HG03135 (cell line): ENCODE results near the gene HYLS1.
"Not testable (repeated sequence)": the region's sequence is repeated elsewhere in the genome, so short reads cannot be mapped to it uniquely, and the experiment has no call there.

Experiments
- ATAC-seq: cut with Tn5 transposase; IDR thresholded peaks from one replicate; pipeline ENCODE4 v1.9.1; 2021; ENCODE audit warnings: mild to moderate bottlenecking, moderate library complexity; ENCODE audit not compliant: unreplicated experiment

Gene HYLS1, protein sequence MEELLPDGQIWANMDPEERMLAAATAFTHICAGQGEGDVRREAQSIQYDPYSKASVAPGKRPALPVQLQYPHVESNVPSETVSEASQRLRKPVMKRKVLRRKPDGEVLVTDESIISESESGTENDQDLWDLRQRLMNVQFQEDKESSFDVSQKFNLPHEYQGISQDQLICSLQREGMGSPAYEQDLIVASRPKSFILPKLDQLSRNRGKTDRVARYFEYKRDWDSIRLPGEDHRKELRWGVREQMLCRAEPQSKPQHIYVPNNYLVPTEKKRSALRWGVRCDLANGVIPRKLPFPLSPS

DNA sequence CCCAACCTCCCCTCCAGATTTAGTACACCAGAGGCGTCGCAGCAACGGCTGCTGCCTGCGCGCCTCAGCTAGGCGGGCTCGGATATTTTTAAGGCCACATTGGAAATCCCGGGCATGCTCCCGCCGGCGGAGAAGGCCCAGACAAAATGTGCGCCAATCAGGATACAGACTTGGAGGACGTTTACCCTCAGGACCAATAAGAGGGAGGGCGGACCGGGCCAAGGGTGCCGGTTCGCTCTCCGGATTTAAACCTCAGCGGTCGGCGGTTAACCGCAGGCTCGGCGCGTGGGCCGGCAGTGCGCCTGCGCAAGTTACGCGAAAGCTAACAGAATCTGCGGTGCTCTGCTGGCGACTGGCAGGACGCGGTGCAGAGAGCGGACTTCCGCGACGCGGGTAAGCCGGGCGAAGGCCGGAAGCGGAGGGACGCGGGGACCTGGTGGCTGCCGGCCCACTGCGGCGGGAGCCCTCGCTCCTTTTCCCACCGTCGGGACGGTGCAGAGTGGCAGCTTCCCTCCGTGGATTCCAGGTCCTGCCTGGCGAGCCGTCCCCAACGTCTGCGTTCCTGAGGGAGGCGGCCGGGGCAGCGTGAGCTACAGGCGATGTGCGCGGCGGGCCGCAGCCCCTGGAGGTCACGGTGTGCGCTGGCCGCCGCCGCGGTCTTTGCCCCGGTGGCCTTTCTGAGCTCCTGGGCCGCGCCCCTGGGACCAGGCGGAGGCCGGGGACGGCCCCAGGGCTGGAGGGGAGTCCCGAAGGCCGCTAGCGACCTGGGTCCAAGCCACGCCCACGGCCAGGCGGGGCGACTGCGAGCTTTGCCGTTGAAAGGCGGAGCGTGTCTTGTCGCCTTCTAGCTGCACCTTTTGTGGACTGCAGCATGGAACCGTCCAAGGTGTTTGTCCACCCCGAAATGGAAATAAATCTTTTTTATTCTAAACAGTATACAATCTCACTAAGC, at the start of gene HYLS1:
Gene HYLS1 (plus strand): TSS at position 296 of the 952 bp plus-strand sequence. CDS start 11,701 bp downstream, outside the sequence.
- ATAC-seq = peak; percentile 88

DNA sequence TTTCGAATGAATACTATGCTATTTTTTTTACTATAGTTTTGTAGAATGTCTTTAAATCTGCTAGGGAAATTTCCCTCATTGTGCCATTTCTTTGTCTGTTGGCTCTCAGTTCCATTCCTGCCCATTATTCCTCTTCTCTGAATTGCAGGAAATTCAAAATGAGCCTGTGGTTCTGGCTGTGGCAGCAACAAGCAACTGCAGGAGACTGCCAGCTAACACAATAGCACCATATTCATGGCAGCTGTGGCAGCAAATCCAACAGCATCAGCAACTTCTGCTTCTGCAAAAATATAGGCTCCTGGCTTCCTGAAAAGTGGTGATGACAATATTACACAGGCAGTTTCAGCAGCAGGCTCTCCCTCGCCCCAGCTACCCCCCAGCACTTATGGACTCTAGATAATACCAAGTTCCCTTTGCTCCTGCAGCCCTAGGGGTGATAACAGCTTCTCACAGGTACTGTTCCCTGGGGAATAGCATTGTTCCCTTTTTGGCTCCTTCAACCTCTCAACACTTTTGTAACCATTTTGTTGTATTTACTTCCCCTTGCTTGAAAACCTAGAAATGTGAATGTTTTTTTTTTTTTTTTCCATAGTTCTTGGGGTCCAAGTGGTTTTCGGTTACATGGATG, 45.0 kb upstream of the HYLS1 start:
- no peak for ATAC-seq

DNA sequence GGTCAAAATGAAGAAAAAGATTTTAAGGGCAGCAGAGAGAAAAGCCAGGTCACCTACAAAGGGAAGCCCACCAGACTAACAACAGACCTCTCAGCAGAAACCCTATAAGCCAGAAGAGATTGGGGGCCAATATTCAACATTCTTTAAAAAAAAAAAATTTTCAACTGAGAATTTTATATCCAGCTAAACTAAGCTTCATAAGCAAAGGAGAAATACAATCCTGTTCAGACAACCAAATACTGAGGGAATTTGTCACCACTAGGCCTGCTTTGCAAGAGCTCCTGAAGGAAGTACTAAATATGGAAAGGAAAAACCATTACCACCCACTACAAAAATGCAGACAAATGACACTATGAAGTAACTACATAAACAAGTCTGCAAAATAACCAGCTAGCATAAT, 41.3 kb upstream of the HYLS1 start:
- no peak for ATAC-seq

DNA sequence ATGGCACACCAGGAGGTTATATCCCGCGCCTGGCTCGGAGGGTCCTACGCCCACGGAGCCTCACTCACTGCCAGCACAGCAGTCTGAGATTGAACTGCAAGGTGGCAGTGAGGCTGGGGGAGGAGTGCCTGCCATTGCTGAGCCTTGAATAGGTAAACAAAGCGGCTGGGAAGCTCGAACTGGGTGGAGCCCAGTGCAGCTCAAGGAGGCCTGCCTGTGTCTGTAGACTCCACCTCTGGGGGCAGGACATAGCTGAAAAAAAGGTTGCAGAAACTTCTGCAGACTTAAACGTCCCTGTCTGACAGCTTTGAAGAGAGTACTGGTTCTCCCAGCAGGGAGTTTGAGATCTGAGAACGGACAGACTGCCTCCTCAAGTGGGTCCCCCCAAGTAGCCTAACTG, 29.8 kb upstream of the HYLS1 start:
- not testable (repeated sequence) for ATAC-seq

DNA sequence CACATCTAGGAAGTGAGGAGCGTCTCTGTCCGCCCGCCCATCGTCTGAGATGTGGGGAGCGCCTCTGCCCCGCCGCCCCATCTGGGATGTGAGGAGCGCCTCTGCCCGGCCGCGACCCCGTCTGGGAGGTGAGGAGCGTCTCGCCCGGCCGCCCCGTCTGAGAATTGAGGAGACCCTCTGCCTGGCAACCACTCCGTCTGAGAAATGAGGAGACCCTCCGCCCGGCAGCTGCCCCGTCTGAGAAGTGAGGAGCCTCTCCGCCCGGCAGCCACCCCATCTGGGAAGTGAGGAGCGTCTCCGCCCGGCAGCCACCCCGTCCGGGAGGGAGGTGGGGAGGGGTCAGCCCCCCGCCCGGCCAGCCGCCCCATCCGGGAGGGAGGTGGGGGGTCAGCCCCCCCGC, 24.7 kb upstream of the HYLS1 start:
- not testable (repeated sequence) for ATAC-seq

DNA sequence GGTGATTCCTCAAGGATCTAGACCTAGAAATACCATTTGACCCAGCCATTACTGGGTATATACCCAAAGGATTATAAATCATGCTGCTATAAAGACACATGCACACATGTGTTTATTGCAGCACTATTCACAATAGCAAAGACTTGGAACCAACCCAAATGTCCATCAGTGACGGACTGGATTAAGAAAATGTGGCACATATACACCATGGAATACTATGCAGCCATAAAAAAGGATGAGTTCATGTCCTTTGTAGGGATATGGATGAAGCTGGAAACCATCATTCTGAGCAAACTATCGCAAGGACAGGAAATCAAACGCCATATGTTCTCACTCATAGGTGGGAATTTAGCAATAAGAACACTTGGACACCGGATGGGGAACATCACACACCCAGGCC, 22.1 kb upstream of the HYLS1 start:
- not testable (repeated sequence) for ATAC-seq

DNA sequence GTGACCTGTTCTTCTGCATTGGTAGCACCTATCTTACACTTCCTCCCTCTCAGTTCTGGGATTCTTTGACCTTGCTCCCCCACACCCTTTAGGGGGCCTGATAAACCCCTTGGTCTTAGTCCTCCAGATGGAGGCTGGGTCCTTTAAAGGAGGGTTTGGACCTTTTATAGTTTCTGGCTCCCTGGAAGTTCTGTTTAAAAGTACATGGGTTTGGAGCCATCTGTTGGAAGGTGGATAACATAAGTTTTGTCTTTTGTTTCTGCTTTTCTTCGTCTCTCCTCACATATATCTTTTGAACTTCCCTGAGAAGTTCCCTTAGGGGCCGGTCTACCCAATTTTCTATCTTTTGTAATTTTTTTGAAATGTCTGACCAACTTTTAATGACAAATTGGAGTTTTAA, 17.9 kb upstream of the HYLS1 start:
- ATAC-seq = no peak

DNA sequence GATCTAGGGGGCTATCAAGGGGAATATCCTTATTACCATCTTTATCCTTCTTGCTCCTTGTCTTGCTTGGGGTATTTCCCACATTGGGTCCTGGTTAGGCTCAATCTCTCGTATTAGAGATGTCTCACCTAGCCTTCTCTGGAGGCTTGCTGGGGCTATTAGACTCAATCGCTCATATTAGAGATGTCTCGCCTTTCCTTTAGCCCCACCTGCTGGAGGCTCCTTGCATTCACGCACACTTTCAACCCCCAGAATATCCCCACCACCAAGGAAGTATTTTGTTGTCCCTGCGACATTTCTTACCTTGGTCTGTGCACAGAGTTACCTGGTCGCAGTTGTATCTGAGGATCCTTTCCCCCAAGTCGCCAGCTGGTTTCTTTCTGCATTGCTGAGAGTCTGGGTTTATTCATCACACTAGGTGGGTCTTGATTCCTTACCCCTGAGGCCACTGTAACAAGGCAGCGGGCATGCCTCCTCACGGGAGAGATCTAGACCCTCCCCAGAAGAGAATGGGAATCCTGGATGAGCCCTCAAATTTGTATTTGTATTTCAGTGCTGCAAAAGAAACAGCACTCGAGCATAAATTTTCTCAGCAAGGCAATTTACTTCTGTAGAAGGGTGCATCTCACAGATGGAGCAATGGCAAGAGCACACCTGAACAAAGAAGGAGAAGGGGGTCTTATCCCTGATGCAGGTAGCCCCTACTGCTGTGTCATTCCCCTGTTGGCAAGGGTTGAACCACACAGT, 15.9 kb upstream of the HYLS1 start:
- ATAC-seq = no peak

DNA sequence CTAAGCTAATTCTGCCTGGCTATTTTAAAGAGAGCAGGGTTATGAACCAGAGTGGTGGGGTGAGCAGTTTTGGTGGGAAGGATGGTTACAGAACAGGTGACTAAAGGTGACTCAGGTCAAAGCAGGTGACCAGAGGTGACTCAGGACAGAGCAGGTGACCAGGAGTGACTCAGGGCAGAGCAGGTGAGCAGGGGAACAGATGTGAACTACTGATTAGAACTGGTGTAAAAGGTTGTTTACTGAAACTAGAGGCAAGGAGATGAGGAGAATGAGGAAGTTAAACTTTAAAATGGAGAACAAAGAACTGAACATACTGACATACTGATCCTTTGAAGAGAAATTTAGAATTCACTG, 15.4 kb upstream of the HYLS1 start:
- no peak for ATAC-seq

DNA sequence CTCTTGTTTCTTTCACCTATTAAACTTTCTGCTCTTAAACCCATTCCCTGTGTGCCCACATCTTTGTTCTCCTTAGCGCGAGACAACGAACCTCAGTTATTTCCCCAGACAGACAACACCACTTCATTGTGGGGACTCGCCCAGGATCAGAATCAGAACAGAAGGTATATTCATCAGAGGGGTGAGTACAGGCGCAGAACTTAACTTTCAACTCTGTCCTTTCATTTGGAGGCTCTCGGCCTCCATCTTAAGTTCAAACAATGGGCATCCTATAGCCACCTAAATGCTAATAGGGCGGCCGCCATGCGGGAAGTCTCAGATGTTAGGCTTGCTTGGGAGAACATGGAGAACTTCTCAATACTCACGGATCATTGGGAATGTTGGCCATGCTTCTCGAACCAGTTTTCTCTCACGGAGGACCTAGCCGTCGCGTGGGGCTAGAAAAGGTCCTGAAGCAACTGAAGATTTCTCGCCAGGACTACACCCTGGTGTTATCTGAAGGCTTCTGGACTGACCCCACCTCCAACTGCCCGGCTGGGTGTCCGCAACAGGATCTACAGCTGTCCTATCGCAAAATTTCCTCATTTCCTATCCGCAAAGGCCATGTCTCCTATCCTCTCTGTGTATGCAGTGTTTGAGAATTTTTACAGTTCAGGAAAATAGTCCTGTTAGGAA, 13.4 kb upstream of the HYLS1 start:
- ATAC-seq = no peak

DNA sequence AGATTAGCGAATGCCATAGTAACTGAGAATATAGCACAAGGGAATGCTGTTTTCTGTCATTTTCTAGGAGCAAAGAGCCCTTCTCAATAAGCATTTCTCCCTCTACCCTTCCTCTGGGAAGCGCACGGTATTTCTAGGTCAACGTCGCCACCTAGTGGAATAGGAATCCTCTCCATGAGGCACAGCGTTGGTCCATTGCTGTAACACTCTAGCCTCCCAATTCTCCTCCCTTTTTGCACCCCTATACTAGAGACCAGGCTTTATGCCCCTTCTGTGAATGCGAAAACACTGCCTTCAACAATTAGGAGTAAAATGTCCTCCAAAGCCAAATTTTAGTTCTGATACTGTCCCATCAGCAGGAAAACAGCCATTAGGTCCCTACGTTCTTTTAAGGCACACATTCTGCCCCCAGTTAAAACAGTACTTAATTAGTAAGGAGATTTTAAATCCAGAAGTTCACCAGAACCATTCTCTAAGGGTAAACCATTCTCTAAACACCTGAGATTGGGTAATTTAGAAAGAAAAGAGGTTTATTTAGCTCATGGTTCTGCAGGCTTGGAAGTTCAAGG, 12.8 kb upstream of the HYLS1 start:
- no peak for ATAC-seq

DNA sequence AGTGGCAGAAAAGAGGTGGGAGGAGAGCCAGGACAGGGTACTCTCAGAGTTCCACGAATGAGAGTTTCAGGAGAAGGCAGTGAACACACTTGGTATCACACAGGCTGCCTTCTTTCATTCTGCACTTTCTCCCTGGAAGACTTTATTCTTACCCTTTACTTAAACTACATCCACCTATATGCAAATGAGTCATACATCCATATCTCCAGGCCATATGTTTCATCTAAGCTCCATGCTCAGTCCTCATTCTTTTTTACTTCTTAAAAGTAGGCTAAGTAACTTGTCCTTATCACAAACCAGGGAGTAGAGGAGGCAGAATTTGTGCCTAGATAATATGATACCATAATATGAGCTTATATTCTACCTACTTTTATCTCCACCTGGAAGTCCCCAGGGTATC, 6.2 kb upstream of the HYLS1 start:
- ATAC-seq = no peak

DNA sequence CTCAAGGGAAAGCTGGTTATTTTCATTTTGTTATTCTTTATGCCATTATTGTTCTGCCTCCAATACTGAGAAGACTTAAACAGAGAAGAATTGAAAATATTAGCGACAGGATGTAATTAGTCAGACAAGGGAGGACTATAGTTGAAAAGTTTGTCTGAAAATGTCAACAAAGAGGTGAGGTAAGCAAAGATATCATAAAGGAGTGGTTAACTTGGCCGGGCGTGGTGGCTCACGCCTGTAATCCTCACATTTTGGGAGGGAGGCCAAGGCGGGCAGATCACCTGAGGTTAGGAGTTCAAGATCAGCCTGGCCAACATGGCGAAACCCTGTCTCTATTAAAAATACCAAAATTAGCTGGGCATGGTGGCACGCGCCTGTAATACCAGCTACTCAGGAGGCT, 4.1 kb upstream of the HYLS1 start:
- ATAC-seq = no peak

DNA sequence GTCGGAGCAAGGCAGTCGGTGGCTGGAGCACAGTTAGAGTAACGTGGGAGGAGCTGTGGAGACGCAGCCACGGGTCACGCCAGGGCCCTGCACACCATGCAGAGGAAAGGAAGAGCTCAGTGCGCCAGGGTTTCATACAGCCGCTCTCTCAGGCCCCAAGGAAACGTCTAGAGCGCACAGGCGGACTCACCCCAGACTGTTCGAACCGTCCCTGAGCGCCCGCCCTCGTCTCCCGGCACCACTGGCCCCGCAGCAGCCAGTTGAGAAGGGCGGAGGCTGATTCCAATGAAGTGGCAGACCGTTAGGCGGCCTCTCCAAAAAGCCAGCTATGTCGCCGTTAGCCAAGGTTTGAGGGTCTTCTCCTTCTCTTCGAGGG, 483 bp upstream of the HYLS1 start:
- ATAC-seq = peak; percentile 36

DNA sequence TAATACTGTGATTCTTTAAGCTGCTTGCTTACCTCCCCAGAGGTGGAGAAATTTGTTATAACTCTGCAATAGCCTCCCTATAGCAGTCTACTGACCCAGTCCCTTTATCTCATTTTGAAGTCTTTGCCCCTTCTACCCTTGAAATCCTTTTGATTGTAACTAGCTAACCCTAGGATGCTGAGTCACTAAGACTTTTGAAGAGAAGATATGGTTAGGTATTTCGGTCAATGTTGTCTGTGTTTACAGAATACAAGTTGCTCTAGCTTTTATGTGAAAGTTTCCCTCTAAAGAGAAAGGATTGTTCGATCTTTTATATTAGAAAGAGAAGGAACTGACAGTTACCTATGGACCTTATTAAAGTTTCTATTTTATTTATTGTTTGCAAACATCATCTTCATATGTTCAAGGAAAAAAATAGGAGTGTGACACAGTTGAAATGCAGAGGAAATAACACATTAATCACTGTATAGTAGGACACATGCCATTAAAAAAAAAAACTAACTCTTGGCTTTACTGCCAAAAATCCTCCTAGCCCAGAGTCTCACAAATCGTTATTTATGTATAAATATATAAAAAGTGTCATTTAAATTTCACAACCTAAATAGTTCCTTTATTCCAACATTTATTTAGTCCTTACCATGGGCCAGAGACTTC, 3.1 kb downstream of the HYLS1 start:
- ATAC-seq = no peak

DNA sequence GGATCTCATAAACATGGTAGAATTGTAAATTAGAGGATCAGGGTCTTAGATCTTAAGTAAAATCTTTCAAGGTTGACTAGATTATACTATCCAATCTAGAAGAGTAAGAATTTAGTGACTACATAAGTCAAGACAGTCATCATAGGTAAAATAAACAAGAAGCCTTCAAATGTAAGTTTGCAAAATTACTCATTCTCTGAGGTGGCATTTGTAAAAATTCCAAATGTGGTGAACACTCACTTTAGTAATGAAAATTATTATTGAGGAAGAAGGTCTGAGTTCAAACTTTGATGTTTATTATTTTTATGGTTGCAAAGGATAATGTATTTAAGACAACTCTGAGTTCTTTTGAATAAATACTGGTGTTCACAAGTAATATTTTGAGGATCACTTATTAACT, 4.6 kb downstream of the HYLS1 start:
- no peak for ATAC-seq

DNA sequence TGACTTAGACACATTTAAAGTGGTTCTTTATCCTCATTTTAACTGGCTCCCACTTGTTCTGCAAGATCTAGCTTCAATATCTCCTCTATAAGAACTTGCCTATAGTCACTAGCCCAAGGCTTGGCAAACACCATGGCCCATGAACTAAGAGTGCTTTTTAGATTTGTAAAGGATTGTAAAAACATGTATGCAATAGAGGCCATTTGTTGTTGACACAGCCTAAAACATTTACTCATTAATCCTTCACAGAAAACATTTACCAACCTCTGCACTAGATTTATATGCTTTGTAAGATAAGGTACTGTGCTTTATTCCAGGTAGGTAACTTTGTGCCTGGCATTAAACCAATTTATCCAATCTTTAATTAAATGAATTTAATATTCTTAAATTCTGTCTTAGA, 5.5 kb downstream of the HYLS1 start:
- ATAC-seq = no peak

DNA sequence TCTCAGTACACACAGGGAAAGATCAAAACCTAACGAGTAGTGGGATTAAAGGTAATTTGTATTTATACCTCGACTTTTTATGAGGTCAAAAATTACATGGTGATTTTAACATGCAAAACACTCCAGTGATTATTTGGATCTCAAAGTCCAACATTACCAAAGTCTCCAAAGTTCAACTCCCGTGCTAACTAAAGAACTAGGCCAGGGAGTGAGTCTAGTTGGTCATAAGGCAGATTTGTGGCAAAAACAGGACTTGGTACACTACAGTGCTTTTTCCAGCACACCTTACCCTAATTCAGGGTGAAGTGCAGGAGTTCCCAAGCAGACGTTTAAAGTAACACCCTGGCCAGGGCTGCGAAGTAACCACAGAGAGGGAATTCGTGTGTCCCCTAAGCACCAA, 14.4 kb downstream of the HYLS1 start:
- ATAC-seq = no peak

DNA sequence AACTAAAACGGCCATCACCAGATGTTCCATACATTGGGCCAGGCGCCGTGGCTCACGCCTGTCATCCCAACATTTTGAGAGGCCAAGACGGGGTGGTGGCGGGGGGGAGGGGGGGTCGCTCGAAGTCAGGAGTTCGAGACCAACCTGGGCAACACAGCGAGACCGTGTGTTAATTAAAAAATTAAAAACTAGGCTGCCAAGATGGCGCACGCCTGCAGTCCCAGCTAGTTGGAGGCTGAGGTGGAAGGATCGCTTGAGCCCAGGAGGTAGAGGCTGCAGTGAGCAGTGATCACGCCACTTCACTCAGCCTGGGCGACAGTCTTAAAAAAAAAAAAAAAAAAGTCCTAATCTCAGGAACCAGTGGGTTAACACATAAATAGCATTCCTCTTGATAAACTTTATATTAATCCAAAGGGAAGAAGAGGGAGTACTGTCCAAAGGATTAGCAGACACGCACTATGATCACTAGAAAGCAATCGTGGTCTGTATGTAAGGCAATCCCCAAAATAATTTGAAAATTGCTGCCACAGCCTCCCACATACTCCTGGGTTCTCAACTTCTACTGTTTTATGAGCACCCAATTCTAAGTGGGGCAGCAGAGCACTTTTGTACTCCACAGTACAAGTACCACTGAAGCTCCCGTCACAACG, 14.9 kb downstream of the HYLS1 start:
- ATAC-seq = no peak
